ENCODE results near the gene PHKA1.
"Not testable (repeated sequence)": the region's sequence is repeated elsewhere in the genome, so short reads cannot be mapped to it uniquely, and the experiment has no call there.

PHKA1 gene

GRCh38 chrX:72568406-72569092, 145.6 kb downstream of the PHKA1 start:
- no peak for DNase-seq

- no peak for DNase-seq
These were observed 147.7 kb downstream of the PHKA1 start for GRCh38 chrX:72566448-72566847.

GRCh38 chrX:72559655-72560054, 154.5 kb downstream of the PHKA1 start:
- not testable (repeated sequence) for DNase-seq

GRCh38 chrX:72554448-72555140, 159.5 kb downstream of the PHKA1 start:
- DNase-seq, result no peak

- not testable (repeated sequence) for DNase-seq
These were observed 161.7 kb downstream of the PHKA1 start for GRCh38 chrX:72552443-72552842.

- DNase-seq, result no peak
These were observed 168.1 kb downstream of the PHKA1 start for GRCh38 chrX:72545990-72546389.

GRCh38 chrX:72540318-72540717, 173.8 kb downstream of the PHKA1 start:
- DNase-seq, result peak in 1 of 2 experiments; percentile 7

GRCh38 chrX:72539822-72540221, 174.3 kb downstream of the PHKA1 start:
- no peak for DNase-seq

- DNase-seq, result peak; percentile 4 to 19
These were observed 177.6 kb downstream of the PHKA1 start for GRCh38 chrX:72536542-72536941.

- no peak for DNase-seq
These were observed 181.7 kb downstream of the PHKA1 start for GRCh38 chrX:72532366-72532765.
